ENCODE measurements around the gene ETV7. TPM values are rescaled to one million over a fixed set of nuclear protein-coding genes. Genes with fewer than 3 reads are reported as not detected.
A peak's percentile ranks its signal among the peaks of the same experiment; 100 is the strongest.

ETV7 gene
- total and polyA plus RNA-seq, 2 of the 13 experiments (the other 11 are each of a cell fraction or from before 2014, with no cell fraction given), result not detected

- intact Hi-C loops (cut with micrococcal nuclease; ENCODE audit: unreplicated experiment) (no loop called here), in situ Hi-C loops (cut with HindIII; ENCODE audit: extremely low pct_ligation_motif_present, low pct_unique_long_range_greater_than_20kb) (no loop called here)
- WGBS (ENCODE audit: low lambda C conversion rate), result 36% methylated on average over 2 of the region's 2 CpGs
- DNase-seq (ENCODE audit: low spot score) (no peak), FAIRE-seq (no peak), ATAC-seq (no peak)
- Histone ChIP-seq H3K9ac (ENCODE audit: insufficient read depth, low read depth, low read length) (no peak overlapping the region), H3K9me3 (ENCODE audit: low read length) (no peaks in the 10 kb centered on the region), H2AFZ (ENCODE audit: low read length) (no peak overlapping the region), H3K4me2 (ENCODE audit: low read depth, low read length) (no peak overlapping the region), H3K79me2 (ENCODE audit: insufficient read depth, low read length) (no peaks in the 10 kb centered on the region), H3K27me3 (ENCODE audit: control insufficient read depth in 1 of 2, insufficient read depth in 2 of 2, low read length in 2 of 2) (peaks cover 4 to 68% of the 10 kb centered on the region in 2 experiments), H3K4me3 (replicated peaks in 1 of 3; ENCODE audit: insufficient read depth in 1 of 3, low read depth in 2 of 3, low read length in 3 of 3) (no peak overlapping the region), H3K4me1 (ENCODE audit: insufficient read depth, low read length) (peaks cover 25% of the 10 kb centered on the region), H4K20me1 (ENCODE audit: insufficient read depth, low read length) (no peaks in the 10 kb centered on the region), H3K36me3 (replicated peaks in 1 of 2; ENCODE audit: control insufficient read depth in 1 of 2, insufficient read depth in 2 of 2, low read length in 2 of 2) (no peaks in the 10 kb centered on the region), H3K27ac (ENCODE audit: extremely low read length, insufficient read depth, low read length) (no peak overlapping the region)
- BruUV-seq (replicated peaks), result no TSS peak
- ChIA-PET POLR2A (no interaction called here), CTCF (ENCODE audit: low intra/inter-chr PET ratio, low total read pairs) (no interaction called here)
- no peak for TF ChIP-seq ZFAT (CRISPR knock-in tag; conservative IDR thresholded peaks at IDR 0.05)
- peak; percentile 54 for TF ChIP-seq CEBPB (IDR thresholded peaks at IDR 0.05; ENCODE audit: borderline replicate concordance, low read depth, low read length)
Observed at GRCh38 chr6:36384095-36384494, 3.4 kb downstream of the ETV7 start.

GRCh38 chr6:36383606-36384005, 3.9 kb downstream of the ETV7 start:
- ChIA-PET CTCF (ENCODE audit: low intra/inter-chr PET ratio, low total read pairs) (no interaction called here), POLR2A (no interaction called here)
- FAIRE-seq, result no peak
- Histone ChIP-seq H3K27me3 (ENCODE audit: control insufficient read depth in 1 of 2, insufficient read depth in 2 of 2, low read length in 2 of 2) (peaks cover 4 to 63% of the 10 kb centered on the region in 2 experiments), H3K9ac (ENCODE audit: insufficient read depth, low read depth, low read length) (no peak overlapping the region), H3K79me2 (ENCODE audit: insufficient read depth, low read length) (no peaks in the 10 kb centered on the region), H3K4me2 (ENCODE audit: low read depth, low read length) (no peak overlapping the region), H3K36me3 (replicated peaks in 1 of 2; ENCODE audit: control insufficient read depth in 1 of 2, insufficient read depth in 2 of 2, low read length in 2 of 2) (no peaks in the 10 kb centered on the region), H3K27ac (ENCODE audit: extremely low read length, insufficient read depth, low read length) (no peak overlapping the region), H3K9me3 (ENCODE audit: low read length) (no peaks in the 10 kb centered on the region), H3K4me1 (ENCODE audit: insufficient read depth, low read length) (peaks cover 25% of the 10 kb centered on the region), H4K20me1 (ENCODE audit: insufficient read depth, low read length) (no peaks in the 10 kb centered on the region), H3K4me3 (replicated peaks in 1 of 3; ENCODE audit: insufficient read depth in 1 of 3, low read depth in 2 of 3, low read length in 3 of 3) (no peak overlapping the region), H2AFZ (ENCODE audit: low read length) (no peak overlapping the region)
- no peak for ATAC-seq
- intact Hi-C loops (cut with micrococcal nuclease; ENCODE audit: unreplicated experiment) (no loop called here), in situ Hi-C loops (cut with HindIII; ENCODE audit: extremely low pct_ligation_motif_present, low pct_unique_long_range_greater_than_20kb) (no loop called here)
- BruUV-seq (replicated peaks), result no TSS peak
- WGBS (ENCODE audit: low lambda C conversion rate), result 38% methylated on average over 2 of the region's 2 CpGs
- TF ChIP-seq SOX5 (CRISPR knock-in tag; IDR thresholded peaks at IDR 0.05; ENCODE audit: borderline replicate concordance) (peak; percentile 15; the same call in 1 of the 2 replicates), MYNN (CRISPR knock-in tag; IDR thresholded peaks at IDR 0.05; ENCODE audit: low read depth) (no peak), CENPX (CRISPR knock-in tag; IDR thresholded peaks at IDR 0.05) (no peak), FOSL2 (CRISPR knock-in tag; IDR thresholded peaks at IDR 0.05) (peak; percentile 51; the same call in 1 of the 2 replicates)
- no peak for DNase-seq (ENCODE audit: low spot score)
